GM18951 (cell line): ENCODE measurements around the gene KCTD4.

Experiments used
- POLR2A ChIP-seq: IDR thresholded peaks from 4 replicates; pipeline ENCODE4 v1.6.1; 2011; ENCODE audit warnings: mild to moderate bottlenecking; ENCODE audit not compliant: insufficient read length, insufficient read depth; ENCODE audit errors: extremely low read depth
- in situ Hi-C: fragments of 300-500 bp; cut with MboI; formaldehyde crosslinking; loops from one replicate; pipeline ENCODE4 v1.12.0; 2022; ENCODE audit warnings: low sequenced_read_pairs, mixed read lengths, inconsistent platforms; ENCODE audit not compliant: unreplicated experiment

Gene KCTD4

GRCh38 chr13:45225370-45225769, 24.5 kb upstream of the KCTD4 start:
- TF ChIP-seq POLR2A, result no peak
- in situ Hi-C loops, result no loop called here

GRCh38 chr13:45224176-45224575, 23.3 kb upstream of the KCTD4 start:
- in situ Hi-C loops, result no loop called here
- TF ChIP-seq POLR2A, result no peak

GRCh38 chr13:45222919-45223318, 22.1 kb upstream of the KCTD4 start:
- in situ Hi-C loops, result no loop called here
- no peak for TF ChIP-seq POLR2A

GRCh38 chr13:45222516-45222915, 21.7 kb upstream of the KCTD4 start:
- TF ChIP-seq POLR2A, result no peak
- in situ Hi-C loops, result no loop called here

GRCh38 chr13:45220403-45220802, 19.6 kb upstream of the KCTD4 start:
- no peak for TF ChIP-seq POLR2A
- in situ Hi-C loops, result no loop called here

- TF ChIP-seq POLR2A, result no peak
- in situ Hi-C loops, result no loop called here
These were observed 19.1 kb upstream of the KCTD4 start for GRCh38 chr13:45219938-45220375.

- in situ Hi-C loops, result no loop called here
- no peak for TF ChIP-seq POLR2A
These were observed 18.5 kb upstream of the KCTD4 start for GRCh38 chr13:45219123-45219891.

GRCh38 chr13:45218689-45219088, 17.8 kb upstream of the KCTD4 start:
- in situ Hi-C loops, result no loop called here
- no peak for TF ChIP-seq POLR2A

- in situ Hi-C loops, result no loop called here
- no peak for TF ChIP-seq POLR2A
These were observed 15.3 kb upstream of the KCTD4 start for GRCh38 chr13:45216193-45216592.

- no peak for TF ChIP-seq POLR2A
- in situ Hi-C loops, result no loop called here
These were observed 14.7 kb upstream of the KCTD4 start for GRCh38 chr13:45215392-45216077.

GRCh38 chr13:45209229-45209628, 8.4 kb upstream of the KCTD4 start:
- TF ChIP-seq POLR2A, result no peak
- in situ Hi-C loops, result no loop called here

- in situ Hi-C loops, result no loop called here
- no peak for TF ChIP-seq POLR2A
These were observed 7.3 kb upstream of the KCTD4 start for GRCh38 chr13:45208132-45208531.

- in situ Hi-C loops, result no loop called here
These were observed 6.5 kb upstream of the KCTD4 start for GRCh38 chr13:45207319-45207718.

GRCh38 chr13:45206340-45206739, 5.5 kb upstream of the KCTD4 start:
- in situ Hi-C loops, result no loop called here
- no peak for TF ChIP-seq POLR2A

More at GRCh38 chr13:45207319-45207718, 6.5 kb upstream of the KCTD4 start:
- TF ChIP-seq POLR2A, result no peak
